H9 (cell line): ENCODE results near the gene COMP. TPM values are rescaled to one million over a fixed set of nuclear protein-coding genes. Genes with fewer than 3 reads are reported as not detected.

Experiments
- DNase-seq: peaks from one replicate; pipeline ENCODE4 v3.0.0-alpha.2; 2017
- H2AFZ ChIP-seq: one replicate; pipeline ENCODE4 v1.6.1; 2013; ENCODE audit warnings: mild to moderate bottlenecking, low read length, control low read depth, moderate library complexity
- H2AK5ac ChIP-seq: 2 replicates; pipeline ENCODE4 v1.6.1; 2013; ENCODE audit warnings: low read length, control low read depth, mixed read lengths; ENCODE audit not compliant: insufficient read length
- H2BK120ac ChIP-seq: one replicate; pipeline ENCODE4 v1.6.1; 2013; ENCODE audit warnings: low read depth, mild to moderate bottlenecking, low read length, control low read depth, inconsistent platforms; ENCODE audit not compliant: poor library complexity, severe bottlenecking
- H2BK12ac ChIP-seq: 2 replicates; pipeline ENCODE4 v1.6.1; 2013; ENCODE audit warnings: low read length, control low read depth, mixed read lengths, low read depth; ENCODE audit not compliant: insufficient read length
- H2BK15ac ChIP-seq: 2 replicates; pipeline ENCODE4 v1.6.1; 2013; ENCODE audit warnings: low read depth, low read length, control low read depth
- H2BK20ac ChIP-seq: one replicate; pipeline ENCODE4 v1.6.1; 2013; ENCODE audit warnings: low read depth, mild to moderate bottlenecking, low read length, control low read depth, inconsistent platforms; ENCODE audit not compliant: poor library complexity, severe bottlenecking
- H2BK5ac ChIP-seq: 2 replicates; pipeline ENCODE4 v1.6.1; 2013; ENCODE audit warnings: low read length, control low read depth, mixed read lengths; ENCODE audit not compliant: insufficient read length
- H3K14ac ChIP-seq: 2 replicates; pipeline ENCODE4 v1.6.1; 2013; ENCODE audit warnings: low read length, control low read depth; ENCODE audit not compliant: insufficient read depth
- H3K18ac ChIP-seq: 2 replicates; pipeline ENCODE4 v1.6.1; 2013; ENCODE audit warnings: low read depth, mild to moderate bottlenecking, mixed read lengths, low read length, control low read depth; ENCODE audit not compliant: insufficient read length
- H3K23ac ChIP-seq: 2 replicates; pipeline ENCODE4 v1.6.1; 2013; ENCODE audit warnings: low read length, control low read depth, mixed read lengths, low read depth; ENCODE audit not compliant: insufficient read length
- H3K23me2 ChIP-seq: 2 replicates; pipeline ENCODE4 v1.6.1; 2013; ENCODE audit warnings: low read depth, mild to moderate bottlenecking, mixed read lengths, low read length, control low read depth; ENCODE audit not compliant: insufficient read length, poor library complexity, severe bottlenecking
- H3K27ac ChIP-seq: 2 replicates; pipeline ENCODE4 v1.5.1; 2013; ENCODE audit warnings: low read length, control low read depth, mixed read lengths, low read depth; ENCODE audit not compliant: insufficient read length
- H3K27me3 ChIP-seq: 2 replicates; pipeline ENCODE4 v1.6.1; 2013; ENCODE audit warnings: low read length, control low read depth, inconsistent platforms; ENCODE audit not compliant: insufficient read depth
- H3K4ac ChIP-seq: 2 replicates; pipeline ENCODE4 v1.6.1; 2013; ENCODE audit warnings: low read depth, mild to moderate bottlenecking, control low read depth, inconsistent platforms, low read length, moderate library complexity
- H3K4me1 ChIP-seq: 2 replicates; pipeline ENCODE4 v1.6.1; 2013; ENCODE audit warnings: low read length, control low read depth, inconsistent platforms; ENCODE audit not compliant: insufficient read depth
- H3K4me2 ChIP-seq: 2 replicates; pipeline ENCODE4 v1.6.1; 2013; ENCODE audit warnings: low read length, control low read depth, mixed read lengths; ENCODE audit not compliant: insufficient read length, insufficient read depth
- H3K56ac ChIP-seq: 2 replicates; pipeline ENCODE4 v1.6.1; 2013; ENCODE audit warnings: low read depth, mild to moderate bottlenecking, mixed read lengths, low read length, control low read depth; ENCODE audit not compliant: insufficient read length
- H3K79me1 ChIP-seq: 2 replicates; pipeline ENCODE4 v1.6.1; 2013; ENCODE audit warnings: low read depth, mild to moderate bottlenecking, moderate library complexity, low read length, control low read depth, inconsistent platforms; ENCODE audit not compliant: insufficient read depth, poor library complexity, severe bottlenecking
- H3K79me2 ChIP-seq: 2 replicates; pipeline ENCODE4 v1.6.1; 2013; ENCODE audit warnings: low read length, control low read depth, inconsistent platforms; ENCODE audit not compliant: insufficient read depth
- H3K9ac ChIP-seq: 2 replicates; pipeline ENCODE4 v1.6.1; 2013; ENCODE audit warnings: low read length, control low read depth, mixed read lengths; ENCODE audit not compliant: insufficient read length; ENCODE audit errors: extremely low read depth
- H3K9me3 ChIP-seq: one replicate; pipeline ENCODE4 v1.6.1; 2013; ENCODE audit warnings: low read depth, low read length, inconsistent platforms; ENCODE audit not compliant: control insufficient read depth
- H3T11ph ChIP-seq: one replicate; pipeline ENCODE4 v1.6.1; 2013; ENCODE audit warnings: mild to moderate bottlenecking, low read length, control low read depth, inconsistent platforms
- H4K20me1 ChIP-seq: one replicate; pipeline ENCODE4 v1.6.1; 2013; ENCODE audit not compliant: control insufficient read depth, insufficient read length, insufficient read depth
- H4K5ac ChIP-seq: 2 replicates; pipeline ENCODE4 v1.6.1; 2013; ENCODE audit warnings: low read depth, mild to moderate bottlenecking, mixed read lengths, low read length, control low read depth; ENCODE audit not compliant: insufficient read length
- H4K8ac ChIP-seq: replicated peaks from 2 replicates; pipeline ENCODE4 v1.6.1; 2013; ENCODE audit warnings: low read length, control low read depth, mixed read lengths, low read depth; ENCODE audit not compliant: insufficient read length
- H4K91ac ChIP-seq: 2 replicates; pipeline ENCODE4 v1.6.1; 2013; ENCODE audit warnings: low read depth, mild to moderate bottlenecking, moderate library complexity, mixed read lengths, low read length, control low read depth; ENCODE audit not compliant: insufficient read length
- H3K27ac Mint-ChIP-seq, 3 experiments: 2 replicates in 2 of 3; 3 replicates in 1 of 3; pipeline ENCODE4 v1.8.0; 2020 to 2021; ENCODE audit warnings: mixed read lengths in 3 of 3, mild to moderate bottlenecking in 1 of 3, moderate library complexity in 1 of 3
- H3K27me3 Mint-ChIP-seq: 2 replicates; pipeline ENCODE4 v1.8.0; 2021; ENCODE audit warnings: low read depth, mild to moderate bottlenecking, moderate library complexity, mixed read lengths
- H3K36me3 Mint-ChIP-seq, 3 experiments: 2 replicates in 2 of 3; 3 replicates in 1 of 3; pipeline ENCODE4 v1.8.0; 2020 to 2021; ENCODE audit warnings: low read depth in 3 of 3, mixed read lengths in 3 of 3; ENCODE audit not compliant: insufficient read depth in 1 of 3
- H3K4me1 Mint-ChIP-seq, 2 experiments: 2 replicates each; pipeline ENCODE4 v1.8.0; 2020; ENCODE audit warnings: mixed read lengths in 2 of 2
- H3K4me3 Mint-ChIP-seq, 2 experiments: 2 replicates in 1 of 2; 3 replicates in 1 of 2; pipeline ENCODE4 v1.8.0; 2020 to 2021; ENCODE audit warnings: mild to moderate bottlenecking in 2 of 2, mixed read lengths in 2 of 2, moderate library complexity in 1 of 2
- H3K9me3 Mint-ChIP-seq, 2 experiments: 2 replicates in 1 of 2; 3 replicates in 1 of 2; pipeline ENCODE4 v1.8.0; 2020; ENCODE audit warnings: mild to moderate bottlenecking in 2 of 2, mixed read lengths in 2 of 2, moderate library complexity in 1 of 2
- WGBS: extraction: QIAGEN DNeasy Blood & Tissue Kit; methylation state at CpG from one replicate; pipeline ENCODE4 v1.1.7; 2013; ENCODE audit warnings: missing lambda C conversion rate, low lambda C conversion rate, mixed read lengths; ENCODE audit not compliant: insufficient read length; ENCODE audit errors: extremely low coverage; 5-methylcytosine and 5-hydroxymethylcytosine counted together
- total RNA-seq: library from RNA; stranded (reverse); gene quantifications from 2 replicates; pipeline ENCODE4 v1.2.1, GENCODE V29; 2021
- TF ChIP-seq, protein P1 (sequence below): fragments of 200-600 bp; sonication (generic); conservative IDR thresholded peaks from 3 replicates; pipeline ENCODE4 v1.8.0; 2021; ENCODE audit warnings: antibody characterized with exemption, mild to moderate bottlenecking

COMP gene
- total RNA-seq, 1 experiment from 2014 or later: 0.15 TPM

DNA sequence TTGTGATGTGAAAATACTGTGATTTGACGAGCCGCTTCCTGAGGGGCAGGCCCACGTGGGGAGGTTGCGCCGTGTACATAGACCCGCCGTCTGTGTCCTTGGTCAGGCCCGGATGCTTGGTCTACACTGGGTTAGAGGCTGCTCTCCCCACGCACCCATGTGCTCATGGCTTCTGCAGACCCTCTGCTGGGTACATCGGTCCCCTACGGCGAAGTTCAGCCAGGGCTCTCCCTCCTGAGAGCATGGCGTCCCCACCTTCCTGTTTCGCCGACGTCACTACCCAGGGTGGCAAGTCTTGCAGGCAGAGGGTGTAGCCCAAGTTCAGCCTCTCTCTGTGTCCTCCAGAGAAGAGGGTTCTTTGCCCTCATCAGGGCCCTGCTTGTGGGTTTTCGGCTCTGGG is 11.0 kb downstream of the COMP start:
- Histone ChIP-seq H3K27ac (no peak overlapping the region), H3K79me2 (no peaks in the 10 kb centered on the region), H3K56ac (no peak overlapping the region), H3K18ac (no peak overlapping the region), H4K20me1 (no peaks in the 10 kb centered on the region), H3K9me3 (no peaks in the 10 kb centered on the region), H3T11ph (no peak overlapping the region), H4K91ac (no peak overlapping the region), H2AFZ (no peak overlapping the region), H3K23me2 (no peaks in the 10 kb centered on the region), H4K8ac (no peak overlapping the region), H2BK20ac (no peak overlapping the region), H3K4me2 (no peak overlapping the region), H2BK12ac (no peak overlapping the region), H3K27me3 (peaks cover 57% of the 10 kb centered on the region), H3K79me1 (no peaks in the 10 kb centered on the region), H3K9ac (no peak overlapping the region), H2BK120ac (no peak overlapping the region), H2AK5ac (no peak overlapping the region), H4K5ac (no peak overlapping the region), H2BK5ac (no peak overlapping the region), H2BK15ac (no peak overlapping the region), H3K4ac (no peak overlapping the region), H3K23ac (no peak overlapping the region), H3K14ac (no peak overlapping the region), H3K4me1 (no peaks in the 10 kb centered on the region)
- Mint-ChIP-seq H3K36me3 (no peaks in the 10 kb centered on the region), H3K27ac (no peak overlapping the region), H3K27me3 (peaks cover 98% of the 10 kb centered on the region), H3K4me3 (no peak overlapping the region), H3K4me1 (peaks cover 2 to 14% of the 10 kb centered on the region in 2 experiments; a peak in 1 of 4 replicates), H3K9me3 (no peaks in the 10 kb centered on the region)
- no CpG with 5 or more reads among the region's 17 CpGs for WGBS
- no peak for DNase-seq
- TF ChIP-seq, protein P1, sequence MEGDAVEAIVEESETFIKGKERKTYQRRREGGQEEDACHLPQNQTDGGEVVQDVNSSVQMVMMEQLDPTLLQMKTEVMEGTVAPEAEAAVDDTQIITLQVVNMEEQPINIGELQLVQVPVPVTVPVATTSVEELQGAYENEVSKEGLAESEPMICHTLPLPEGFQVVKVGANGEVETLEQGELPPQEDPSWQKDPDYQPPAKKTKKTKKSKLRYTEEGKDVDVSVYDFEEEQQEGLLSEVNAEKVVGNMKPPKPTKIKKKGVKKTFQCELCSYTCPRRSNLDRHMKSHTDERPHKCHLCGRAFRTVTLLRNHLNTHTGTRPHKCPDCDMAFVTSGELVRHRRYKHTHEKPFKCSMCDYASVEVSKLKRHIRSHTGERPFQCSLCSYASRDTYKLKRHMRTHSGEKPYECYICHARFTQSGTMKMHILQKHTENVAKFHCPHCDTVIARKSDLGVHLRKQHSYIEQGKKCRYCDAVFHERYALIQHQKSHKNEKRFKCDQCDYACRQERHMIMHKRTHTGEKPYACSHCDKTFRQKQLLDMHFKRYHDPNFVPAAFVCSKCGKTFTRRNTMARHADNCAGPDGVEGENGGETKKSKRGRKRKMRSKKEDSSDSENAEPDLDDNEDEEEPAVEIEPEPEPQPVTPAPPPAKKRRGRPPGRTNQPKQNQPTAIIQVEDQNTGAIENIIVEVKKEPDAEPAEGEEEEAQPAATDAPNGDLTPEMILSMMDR: no peak
